K562 (cell line): Measurements from ENCODE around the gene OOEP.

ENCODE experiments used
- POLR2AphosphoS5 ChIP-seq: IDR thresholded peaks from 2 replicates; pipeline ENCODE4 v1.6.1; 2011; ENCODE audit warnings: mild to moderate bottlenecking, low read depth, low read length, moderate library complexity; ENCODE audit not compliant: control insufficient read depth, insufficient read depth
- RNF2 ChIP-seq: sonication (generic); IDR thresholded peaks from 2 replicates; pipeline ENCODE4 v1.6.1; 2016
- THAP12 ChIP-seq: fragments of 250-450 bp; sonication (Bioruptor Pico); IDR thresholded peaks from 2 replicates; pipeline ENCODE4 v1.9.0; 2021; ENCODE audit warnings: mild to moderate bottlenecking, inconsistent platforms
- ZNF3 ChIP-seq: fragments of 250-450 bp; sonication (Bioruptor Pico); IDR thresholded peaks from 2 replicates; pipeline ENCODE4 v1.5.0; 2021; ENCODE audit warnings: mild to moderate bottlenecking, moderate library complexity

GRCh38 chr6:73343164-73343563, 26.5 kb downstream of the OOEP start:
- TF ChIP-seq RNF2, result no peak
- no peak for TF ChIP-seq THAP12 (CRISPR knock-in tag)
- no peak for TF ChIP-seq POLR2AphosphoS5
- no peak for TF ChIP-seq ZNF3
